Breast epithelium (tissue), 3 donors: ENCODE data around the gene SMIM5.

Experiments
- CTCF ChIP-seq, 3 donors: fragments of 450-650 bp; IDR thresholded peaks; one replicate each; pipeline ENCODE4 v1.5.1; 2016 to 2017; ENCODE audit warnings: antibody characterized with exemption in 3 of 3, mild to moderate bottlenecking in 3 of 3, moderate library complexity in 3 of 3
- POLR2A ChIP-seq: fragments of 450-650 bp; IDR thresholded peaks from one replicate; pipeline ENCODE4 v1.6.1; 2016; ENCODE audit warnings: antibody characterized with exemption, mild to moderate bottlenecking, moderate library complexity
- POLR2AphosphoS5 ChIP-seq, 3 donors: sonication (generic); formaldehyde crosslinking; IDR thresholded peaks; one replicate each; pipeline ENCODE4 v1.6.1; 2017; ENCODE audit warnings: antibody characterized with exemption in 3 of 3

DNA sequence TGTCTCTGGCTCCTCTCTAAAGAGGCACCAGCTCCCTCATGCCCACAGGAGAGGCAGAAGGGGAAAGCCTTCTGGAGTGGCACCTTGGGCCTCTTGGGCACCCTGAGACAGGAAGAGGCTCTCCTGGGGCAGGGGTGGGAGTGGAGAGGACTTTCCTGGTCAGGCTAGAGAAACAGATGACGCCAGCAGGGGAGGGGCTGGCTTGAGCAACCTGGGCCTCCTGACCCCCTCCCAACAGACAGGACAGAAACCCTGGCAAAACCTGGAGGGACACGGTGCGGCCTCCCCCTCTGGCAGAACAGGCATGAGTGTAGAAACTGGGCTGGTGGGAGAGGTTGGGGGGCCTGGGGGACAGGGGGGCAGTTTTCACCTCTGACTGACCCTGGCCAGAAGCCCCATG is 6.1 kb downstream of the SMIM5 start:
- no peak for TF ChIP-seq CTCF (IDR thresholded peaks at IDR 0.05)
- TF ChIP-seq POLR2A: no peak
- no peak for TF ChIP-seq POLR2AphosphoS5 (IDR thresholded peaks at IDR 0.05)
